HG02763 (cell line): ENCODE data around the gene UBTF.

ENCODE experiments used
- ATAC-seq: cut with Tn5 transposase; IDR thresholded peaks from one replicate; pipeline ENCODE4 v1.9.1; 2021; ENCODE audit warnings: mild to moderate bottlenecking, moderate library complexity; ENCODE audit not compliant: unreplicated experiment

UBTF gene

DNA sequence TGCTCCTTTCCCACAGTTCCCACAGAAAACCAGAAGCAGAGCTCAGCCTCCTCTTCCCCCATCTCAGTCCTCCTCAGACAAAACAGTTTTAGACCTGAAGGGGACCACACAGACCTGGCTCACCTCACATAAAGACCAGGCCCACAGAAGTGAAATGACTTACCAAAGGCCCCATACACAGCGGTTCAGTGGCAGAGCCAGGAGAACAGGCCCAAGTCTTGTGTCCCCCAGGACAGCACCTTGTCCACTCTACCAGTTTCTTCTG is 5.3 kb downstream of the UBTF start:
- ATAC-seq: no peak

DNA sequence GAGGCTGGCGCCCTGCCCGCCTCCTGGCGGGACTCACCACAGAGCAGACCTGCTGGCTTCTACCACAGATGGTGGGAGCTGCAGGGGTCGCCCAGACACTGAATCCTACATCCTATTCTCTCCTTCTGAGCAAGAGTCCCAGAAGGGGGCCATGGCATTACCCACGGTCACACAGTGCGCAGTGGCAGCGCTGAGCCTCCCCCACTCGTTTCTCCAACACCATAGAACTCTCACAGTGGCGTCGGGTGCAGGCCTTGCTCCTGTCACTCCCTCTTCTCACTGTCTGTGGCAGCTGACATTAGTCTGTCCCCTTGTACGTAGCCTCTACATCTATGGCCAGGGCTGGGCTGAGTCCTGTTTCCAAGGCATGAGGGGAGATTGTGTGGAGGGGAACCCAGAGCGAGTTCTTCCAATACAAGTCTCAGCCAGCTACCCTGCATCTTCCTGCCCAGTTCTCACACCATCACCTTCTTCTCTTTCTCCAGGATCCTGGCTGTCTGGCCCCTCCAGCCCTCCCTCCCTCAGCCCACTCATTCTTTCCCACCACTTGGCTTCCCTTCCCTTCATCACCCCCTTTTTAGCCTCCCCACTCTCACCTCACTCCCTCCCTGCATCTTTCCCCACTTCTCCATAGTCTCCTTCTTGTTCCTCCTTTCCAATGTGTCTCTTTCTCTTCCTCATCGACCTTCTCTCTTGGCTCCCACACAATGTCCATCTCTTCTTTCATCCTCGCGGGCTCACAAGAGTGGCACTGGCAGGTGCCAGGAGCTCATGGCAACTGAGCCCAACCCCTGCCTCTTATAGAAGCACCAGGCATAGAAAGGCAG is 5.9 kb downstream of the UBTF start:
- no peak for ATAC-seq

DNA sequence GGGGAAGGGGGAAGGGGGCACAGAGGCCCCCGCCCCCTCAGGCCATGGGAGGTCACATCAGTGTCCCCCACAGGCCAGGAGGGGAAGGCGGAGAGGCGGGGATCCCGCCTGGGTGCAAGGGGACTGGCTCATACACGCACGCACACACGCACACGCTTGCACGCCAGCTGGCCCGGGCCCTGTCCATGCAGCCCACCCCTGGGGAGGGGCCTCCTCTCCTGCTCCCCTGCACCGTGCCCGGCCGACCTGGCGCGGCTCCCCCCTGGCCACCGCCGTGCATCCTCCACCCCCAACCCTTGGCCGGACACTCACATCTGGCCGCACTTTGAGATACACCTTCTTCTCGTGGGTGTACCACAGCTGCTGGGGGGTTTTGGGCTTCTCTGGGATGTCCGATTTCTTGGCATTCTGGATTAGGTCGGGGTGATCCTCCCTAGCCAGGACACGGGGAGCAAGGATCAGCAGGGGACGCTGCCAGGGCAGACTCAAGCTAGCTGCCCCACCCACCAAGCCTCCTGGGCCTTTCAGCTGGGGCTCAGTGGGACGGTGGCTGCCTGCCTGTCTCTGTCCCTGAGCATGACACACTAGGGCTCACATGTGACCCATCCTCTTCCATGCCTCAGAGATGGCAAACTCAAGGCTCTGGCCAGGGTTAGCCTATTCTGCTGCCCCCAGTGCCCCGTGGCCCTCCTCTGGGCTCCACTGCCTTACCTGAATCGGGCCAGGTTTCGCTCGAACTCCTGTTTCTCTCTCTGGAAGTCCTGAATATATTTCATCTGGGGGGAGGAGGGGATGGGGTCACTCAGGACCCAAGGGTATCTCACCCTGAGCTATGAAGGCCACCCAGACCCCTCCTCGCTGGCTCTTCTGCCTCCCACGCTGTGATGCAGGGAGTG is 6.7 kb downstream of the UBTF start:
- ATAC-seq: no peak

DNA sequence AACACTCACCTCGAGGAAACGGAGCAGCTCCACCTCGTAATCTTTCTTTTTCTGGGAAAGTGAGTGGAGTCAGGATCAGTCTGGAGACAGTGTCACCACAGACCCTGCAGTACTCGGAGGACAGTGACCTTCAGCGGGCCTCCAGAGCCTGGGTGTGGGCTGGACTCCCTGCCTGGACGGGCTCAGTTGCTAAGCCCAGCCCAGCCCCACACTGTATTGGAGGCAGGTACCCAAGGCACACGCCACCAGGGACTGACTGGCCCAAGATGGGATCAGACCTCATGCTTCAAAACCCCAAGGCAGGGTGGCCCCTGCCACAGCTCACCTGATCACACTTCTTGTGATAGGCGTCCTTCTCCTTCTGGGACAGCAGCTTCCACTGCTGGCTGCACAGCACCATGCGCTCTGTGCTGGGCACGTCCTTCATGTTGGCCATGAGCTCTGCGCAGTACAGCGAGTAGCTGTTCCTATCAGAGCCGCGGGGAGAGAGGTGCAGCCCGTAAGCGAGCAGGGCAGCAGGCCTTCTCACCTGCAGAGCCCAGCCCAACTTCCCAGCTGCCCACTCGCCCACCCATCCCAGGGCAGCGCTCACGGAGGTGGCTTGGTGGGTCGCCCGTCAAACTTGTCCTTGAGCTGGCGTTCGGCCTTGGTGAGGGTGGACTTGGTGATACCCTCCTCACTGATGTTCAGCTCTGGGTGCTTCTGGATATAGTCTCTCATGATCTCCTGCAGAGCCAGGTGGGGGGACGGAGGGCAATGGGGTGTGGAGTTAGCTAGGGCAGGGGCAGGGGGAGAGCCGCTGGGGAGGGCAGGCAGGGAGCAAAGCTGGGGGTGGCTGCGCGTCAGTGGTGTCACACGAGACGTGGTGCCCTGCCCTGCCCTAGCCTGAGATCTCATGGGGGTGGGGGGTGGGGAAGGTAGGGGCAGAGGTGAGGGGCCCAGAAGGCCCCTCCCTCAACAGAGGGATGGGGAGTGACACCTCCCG is 7.9 kb downstream of the UBTF start:
- ATAC-seq: no peak

DNA sequence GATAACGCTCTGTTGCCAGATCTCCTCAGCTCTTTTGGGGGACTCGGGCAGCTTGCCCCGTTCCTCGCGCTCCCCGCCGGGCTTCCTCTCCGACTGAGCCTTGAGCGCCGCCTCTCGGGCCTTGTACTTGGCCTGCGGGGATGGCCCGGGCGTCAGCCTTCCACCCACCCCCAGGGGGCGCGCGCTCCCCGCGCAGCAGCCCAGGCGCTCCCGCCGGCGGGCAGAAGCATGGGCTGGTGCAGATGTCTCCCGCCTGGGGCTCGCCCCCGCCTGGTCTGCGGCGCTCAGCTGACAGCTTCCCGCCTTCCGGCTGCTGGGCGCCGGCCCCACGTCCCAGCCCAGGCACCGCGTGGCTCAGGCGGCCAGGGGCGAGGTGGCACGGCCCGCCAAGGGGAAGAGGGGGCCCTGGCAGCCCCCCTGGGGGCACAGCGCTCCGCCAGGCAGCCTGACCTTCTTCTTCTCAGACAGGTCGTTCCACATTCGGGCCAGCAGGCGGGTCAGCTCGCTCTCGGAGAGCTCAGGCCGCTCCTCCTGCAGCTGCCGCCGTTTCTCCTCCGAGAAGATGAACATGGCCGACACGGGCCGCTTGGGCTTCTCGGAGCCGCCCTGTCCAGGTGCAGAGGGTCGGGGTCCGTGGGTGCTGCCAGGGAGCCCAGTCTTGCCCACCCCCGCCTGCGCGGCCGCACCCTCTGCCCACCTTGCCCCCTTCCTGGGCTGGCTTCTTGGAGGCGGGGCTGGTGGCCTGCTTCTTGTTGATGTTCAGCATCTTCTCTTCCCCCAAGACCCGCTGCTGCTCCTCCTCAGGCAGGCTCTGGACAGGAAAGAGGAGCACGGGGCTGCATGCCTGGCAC is 8.9 kb downstream of the UBTF start:
- ATAC-seq: peak; percentile 83

DNA sequence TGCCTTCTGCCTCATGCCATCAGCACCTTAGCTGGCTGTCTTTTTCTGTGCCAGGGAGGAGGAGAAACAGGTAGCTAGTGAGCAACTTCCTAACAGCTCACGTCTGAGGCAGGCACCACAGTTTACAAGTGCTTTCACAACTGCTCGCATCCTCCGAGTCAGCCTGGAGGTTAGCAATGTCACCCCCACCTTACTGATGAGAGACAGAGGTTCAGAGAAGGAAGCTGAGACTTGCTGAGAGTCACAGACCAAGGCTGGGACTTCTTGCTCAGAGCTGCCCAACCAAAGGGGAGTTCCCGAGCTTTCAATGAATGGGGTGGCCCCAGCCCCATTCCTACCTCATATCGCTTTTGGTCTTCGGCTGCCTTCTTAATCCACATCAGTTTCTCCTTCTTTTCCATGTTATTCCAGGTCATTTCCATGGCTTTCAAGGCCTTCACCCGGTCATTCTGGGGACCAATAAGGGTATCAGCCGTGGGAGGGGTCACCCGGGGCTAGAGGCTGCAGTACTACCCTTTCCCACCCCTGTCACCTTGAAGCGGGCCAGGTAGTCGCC is 9.6 kb downstream of the UBTF start:
- ATAC-seq: peak; percentile 15

DNA sequence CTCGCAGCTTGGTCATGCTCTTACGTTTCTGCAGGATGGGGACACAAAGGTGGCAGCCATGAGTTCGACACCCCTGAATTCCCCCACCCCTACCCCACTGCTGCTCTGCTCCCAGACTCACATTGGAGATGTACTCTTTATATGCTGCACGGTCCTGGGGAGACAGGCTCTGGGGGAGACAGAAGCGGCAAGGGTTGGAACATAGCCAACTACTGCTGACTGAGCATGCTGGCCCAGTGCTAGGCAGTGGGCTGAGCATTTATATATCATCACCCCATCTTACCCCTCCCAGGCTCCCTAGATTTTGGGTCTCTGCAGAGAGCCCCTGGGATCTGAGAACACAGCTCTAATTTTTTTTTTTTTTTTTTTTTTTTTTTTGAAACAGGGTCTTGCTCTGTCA is 11.7 kb downstream of the UBTF start:
- no peak for ATAC-seq

DNA sequence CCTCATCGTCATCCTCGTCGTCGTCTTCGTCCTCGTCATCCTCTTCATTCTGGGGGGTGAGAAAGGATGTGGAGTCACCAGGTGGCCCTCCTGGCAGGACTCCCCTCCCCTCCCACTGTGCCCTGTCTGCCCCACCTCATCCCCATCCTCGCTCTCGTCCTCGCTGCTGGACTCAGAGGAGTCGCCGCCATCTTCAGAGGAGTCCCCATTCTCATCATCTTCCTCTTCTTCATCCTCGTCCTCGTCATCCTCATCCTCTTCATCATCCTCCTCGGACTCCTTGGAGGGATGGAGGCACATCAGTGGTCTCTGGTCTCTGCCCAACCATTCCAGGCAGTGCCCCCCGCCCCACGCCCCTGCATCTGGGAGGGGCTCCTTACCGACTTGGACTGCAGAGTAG is 12.2 kb downstream of the UBTF start:
- no peak for ATAC-seq

DNA sequence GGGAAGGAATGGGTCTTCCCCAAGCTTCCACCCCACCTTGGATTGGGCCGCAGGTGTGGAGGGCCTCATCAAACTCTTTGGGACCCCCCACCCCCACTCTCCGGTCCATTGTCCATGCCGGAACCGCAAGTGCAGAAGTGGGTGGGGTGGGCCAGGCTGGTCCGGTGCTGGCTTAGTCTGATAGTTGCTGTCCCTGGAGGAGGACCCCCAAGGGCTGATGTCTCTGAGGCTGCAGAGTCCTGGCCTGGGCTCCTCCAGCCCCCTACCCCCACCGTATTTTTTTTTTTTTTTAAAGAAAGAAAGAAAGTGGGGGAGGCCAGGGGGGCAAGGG is 12.7 kb downstream of the UBTF start:
- ATAC-seq: no peak

DNA sequence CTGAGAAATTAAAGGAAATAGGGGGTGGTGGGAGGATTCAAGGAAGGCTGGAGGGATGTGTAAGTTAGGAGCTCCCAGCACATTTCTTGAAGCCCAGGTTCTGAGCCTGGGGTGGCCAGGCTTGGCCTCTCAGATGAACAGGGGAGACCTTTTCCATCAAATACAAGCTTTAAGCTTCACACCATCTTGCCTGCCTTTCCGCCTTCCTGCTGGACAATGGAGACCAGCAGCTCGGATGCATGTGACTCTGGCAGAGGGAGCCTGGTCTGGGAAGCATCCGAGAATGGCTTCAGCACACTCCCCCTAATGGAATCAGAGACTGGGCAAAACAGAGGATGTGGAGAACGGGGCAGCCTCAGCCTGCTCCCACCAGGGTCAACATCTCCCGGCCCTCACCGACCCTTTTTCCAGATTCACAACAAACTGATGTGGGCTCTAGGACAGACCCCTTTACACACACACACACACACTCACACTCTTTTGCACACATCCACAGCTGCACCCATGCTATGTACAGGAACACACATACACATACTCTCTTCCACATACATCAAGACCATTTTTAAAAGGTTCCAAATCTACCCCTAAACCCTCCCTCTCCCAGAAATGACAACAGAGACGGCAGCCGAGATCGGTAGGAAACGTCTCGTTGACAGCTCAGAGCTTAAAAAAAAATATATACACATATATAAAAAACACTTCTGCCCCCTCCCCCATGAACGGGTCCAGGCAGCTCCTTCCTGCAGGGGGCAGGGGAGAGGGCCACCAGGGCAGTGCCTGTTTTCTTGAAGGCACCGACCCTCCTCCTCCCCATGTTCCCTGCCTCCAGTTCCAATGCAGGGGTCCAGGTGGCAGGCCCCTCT is 13.3 kb downstream of the UBTF start:
- no peak for ATAC-seq

DNA sequence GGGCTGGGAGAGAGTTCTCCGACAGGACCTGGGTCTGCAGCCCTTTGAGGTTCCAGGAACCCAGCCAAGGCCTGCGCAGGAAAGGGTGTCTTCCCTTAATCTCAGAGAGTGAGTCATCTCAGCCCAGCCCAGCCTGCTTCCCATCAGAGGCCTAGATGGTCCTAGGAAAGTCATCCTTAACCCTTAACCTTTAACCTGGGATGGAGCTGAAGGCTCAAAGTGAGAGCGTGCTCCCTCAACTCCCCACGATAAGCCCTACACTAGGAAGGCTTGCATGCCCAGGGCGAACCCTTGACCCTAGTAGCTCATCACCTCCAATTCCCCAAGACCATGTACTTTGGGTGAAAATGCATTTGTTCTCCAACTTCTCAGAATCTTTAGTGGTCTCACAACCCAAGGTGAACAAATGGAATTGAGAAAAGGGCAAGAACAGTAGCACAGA is 15.0 kb downstream of the UBTF start:
- no peak for ATAC-seq

DNA sequence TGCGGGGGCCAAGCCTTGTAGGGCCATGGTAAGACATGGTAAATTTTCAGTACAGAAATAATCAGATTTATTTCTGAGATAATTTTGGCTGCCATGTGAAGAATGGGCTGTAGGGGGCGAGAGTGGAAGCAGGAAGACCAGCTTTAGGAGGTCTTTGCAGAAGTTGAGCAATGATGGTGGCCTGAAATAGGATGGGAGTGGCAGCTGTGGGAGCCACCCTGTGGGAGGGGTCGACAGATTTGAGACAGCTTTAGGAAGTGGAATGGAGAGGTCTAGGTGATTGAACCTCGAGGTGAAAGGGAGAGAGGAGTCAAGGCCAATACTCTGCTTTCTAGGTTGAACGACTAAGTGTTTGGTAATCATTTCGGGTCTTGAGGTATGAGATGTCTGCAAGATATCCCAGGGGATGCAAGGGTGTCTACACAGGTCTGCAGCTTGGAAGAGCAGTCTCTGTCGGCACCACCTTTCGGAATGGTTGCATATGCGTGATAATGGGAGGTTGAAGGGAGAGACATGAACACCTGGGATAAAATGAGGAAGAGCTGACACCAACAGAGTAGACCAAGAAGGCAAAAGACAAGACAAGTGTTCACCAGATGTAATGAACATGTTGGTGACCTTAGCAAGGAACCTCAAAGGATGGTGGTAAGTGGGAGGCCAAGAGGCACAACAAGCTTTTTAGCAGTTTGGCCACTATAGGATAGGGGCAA is 15.6 kb downstream of the UBTF start:
- ATAC-seq: no peak

DNA sequence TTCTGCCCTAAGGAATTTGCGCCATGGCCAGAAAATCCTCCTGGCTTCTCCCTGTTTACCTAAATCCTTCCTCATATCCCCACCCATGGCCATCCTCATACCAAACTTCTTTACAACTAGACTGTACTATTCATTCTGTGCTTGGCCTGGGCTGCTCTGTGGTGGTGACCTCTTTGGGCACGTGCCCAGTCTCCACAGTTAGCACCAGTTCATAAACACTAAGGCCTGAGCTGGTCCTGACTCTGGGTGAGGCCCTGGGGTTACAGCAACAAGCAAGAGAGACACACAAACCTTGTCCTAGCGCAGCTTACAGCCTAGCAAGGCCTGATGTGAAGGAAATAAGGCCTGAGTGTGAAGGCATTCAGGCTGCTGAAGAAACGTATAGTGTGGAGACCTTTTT is 16.7 kb downstream of the UBTF start:
- ATAC-seq: no peak

DNA sequence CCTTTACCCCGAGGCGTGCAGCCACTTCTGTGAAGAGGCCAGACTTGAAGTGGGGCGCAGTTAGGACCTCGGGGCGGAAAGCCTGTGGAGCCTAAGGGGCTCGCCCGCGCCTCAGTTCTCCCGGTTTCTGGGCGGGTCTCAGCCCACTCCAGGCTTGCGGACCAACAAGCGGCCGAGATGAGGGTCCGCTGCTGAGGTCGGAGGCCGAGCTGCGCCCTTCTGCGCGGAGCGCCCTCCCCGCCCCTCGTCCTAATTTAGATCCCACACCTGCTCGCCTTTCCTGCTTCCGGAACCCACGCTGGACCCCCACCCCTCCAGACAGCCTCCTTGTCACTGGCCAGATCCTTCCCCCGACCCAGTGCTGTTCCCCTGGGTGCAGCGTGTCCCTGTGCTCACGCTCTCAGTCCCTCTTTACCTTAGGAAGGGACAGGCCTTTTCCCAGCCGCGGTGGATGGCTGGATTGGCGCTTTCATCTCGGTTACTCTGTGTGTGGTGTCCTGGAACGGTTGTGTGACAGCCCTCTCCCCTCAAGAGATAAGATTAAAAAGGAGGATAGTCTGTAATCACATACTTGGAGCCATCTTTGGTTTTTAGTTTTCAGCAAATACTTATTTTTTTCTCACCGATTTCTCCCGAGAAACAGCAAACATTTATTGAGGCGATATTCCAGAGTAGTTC is 18.9 kb downstream of the UBTF start:
- ATAC-seq: no peak

DNA sequence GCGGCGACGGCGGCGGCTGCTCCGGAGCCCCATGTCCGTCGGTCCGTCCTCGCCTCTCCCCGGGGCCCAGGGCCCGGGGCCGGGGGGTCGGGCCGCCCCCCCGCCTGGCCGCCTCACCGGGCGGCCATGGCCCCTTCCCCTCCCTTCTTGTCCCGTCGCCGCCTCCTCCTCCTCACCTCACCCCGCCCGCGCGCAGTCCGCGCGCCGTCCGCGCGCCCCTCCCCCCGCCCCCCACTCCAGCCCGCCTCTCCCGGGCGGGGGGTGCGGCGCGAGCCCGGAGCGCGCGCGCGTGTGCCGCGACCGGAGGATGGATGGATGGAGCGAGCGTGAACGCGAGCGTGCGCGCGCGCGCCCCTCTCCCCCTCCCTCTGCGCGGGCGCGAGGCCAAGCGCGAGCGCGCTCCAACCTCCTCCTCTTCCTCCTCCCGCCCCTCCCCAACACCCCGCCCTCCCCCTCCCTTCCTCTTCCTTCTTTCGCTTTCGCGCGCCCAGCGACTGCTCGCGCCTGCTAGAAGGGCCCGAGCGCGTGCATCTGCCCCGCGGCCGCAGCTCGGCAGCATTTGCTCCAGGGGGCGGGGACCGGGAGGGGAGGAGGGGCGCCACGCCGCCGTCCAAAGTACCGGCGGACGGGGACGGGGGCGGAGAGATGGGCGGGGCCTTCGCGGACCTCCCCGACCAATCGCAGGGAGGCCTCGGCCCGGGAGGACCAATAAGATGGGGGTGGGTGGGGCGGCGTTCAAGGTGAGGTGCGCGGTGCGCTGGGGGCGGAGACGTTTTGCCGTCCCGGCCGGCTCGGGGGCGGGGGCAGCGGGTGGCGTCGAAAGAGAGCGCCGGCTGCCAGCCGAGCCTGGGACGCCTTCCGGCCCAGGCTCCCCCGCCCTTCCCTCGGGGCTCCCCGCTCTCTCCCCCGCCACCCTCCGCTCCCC is 19.7 kb downstream of the UBTF start, which contains the start of gene ATXN7L3:
Gene ATXN7L3 (minus strand): TSS at position 332 of the 925 bp plus-strand sequence. CDS start 1,814 bp downstream, outside the sequence.
- peak; percentile 66 for ATAC-seq

DNA sequence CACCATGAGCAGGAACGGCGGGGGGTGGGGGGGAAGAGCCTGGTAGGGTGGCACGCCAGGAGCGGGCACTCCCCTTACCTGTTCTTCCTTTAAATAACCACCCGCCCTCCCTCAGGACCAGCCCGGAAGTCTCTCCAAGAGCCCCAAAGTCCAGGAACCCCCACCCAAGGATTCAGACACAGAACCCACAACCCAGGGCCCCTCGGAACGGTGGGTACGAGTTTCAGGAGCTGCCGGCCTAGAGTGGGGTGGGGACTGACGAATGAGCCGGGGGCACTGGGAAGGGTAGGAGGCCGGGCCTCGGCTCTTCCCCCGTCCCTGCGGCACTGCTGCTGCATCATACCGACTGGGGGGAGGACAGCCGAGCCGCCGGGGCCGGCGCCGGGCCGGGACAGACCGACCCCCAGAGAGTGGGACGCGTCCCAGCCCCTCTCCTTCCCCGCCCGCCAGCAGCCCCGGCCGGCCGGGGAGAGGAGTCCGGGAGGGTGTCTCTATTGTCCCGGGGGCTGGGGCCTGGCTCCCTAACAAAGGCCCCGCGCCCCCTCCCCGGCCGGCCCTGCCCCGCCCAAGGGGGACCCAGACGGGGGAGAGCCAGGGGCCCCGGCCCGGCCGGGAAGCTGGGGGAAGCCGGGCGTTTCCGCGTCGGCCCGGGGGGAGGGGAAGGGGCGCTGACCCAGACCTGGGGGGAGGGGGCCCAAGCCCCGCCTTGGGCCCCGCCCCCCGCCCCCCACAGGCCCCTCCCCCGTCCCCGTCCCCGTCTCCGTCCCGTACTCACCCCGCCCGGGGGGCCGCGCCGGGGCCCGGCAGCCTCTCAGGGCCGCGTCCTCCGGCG is 20.5 kb downstream of the UBTF start:
- peak; percentile 20 for ATAC-seq
